BE2C (cell line): ENCODE data around the gene TEX30. TPM values are rescaled to one million over a fixed set of nuclear protein-coding genes. Genes with fewer than 3 reads are reported as not detected.

ENCODE experiments used
- DNase-seq: peaks from one replicate; pipeline ENCODE4 v3.0.0-alpha.2; 2020
- H3K27me3 ChIP-seq: fragments of 250-450 bp; sonication (Bioruptor Pico); 2 replicates; pipeline ENCODE4 v1.5.1; 2020; ENCODE audit warnings: mild to moderate bottlenecking
- H3K36me3 ChIP-seq: fragments of 250-450 bp; sonication (Bioruptor Pico); 2 replicates; pipeline ENCODE4 v1.5.1; 2020; ENCODE audit warnings: mild to moderate bottlenecking
- H3K4me1 ChIP-seq: fragments of 250-450 bp; sonication (Bioruptor Pico); 2 replicates; pipeline ENCODE4 v1.5.1; 2020
- H3K4me3 ChIP-seq: 2 replicates; pipeline ENCODE4 v1.5.1; 2011; ENCODE audit warnings: low read depth, low read length
- H3K9me3 ChIP-seq: fragments of 250-450 bp; sonication (Bioruptor Pico); 2 replicates; pipeline ENCODE4 v1.5.1; 2020
- polyA plus RNA-seq: library from polyadenylated mRNA; unstranded; fragments of >200 nt; gene quantifications from one replicate; pipeline ENCODE4 v1.2.1, GENCODE V29; 2012; ENCODE audit warnings: low read depth, missing spikeins; ENCODE audit not compliant: insufficient read length, insufficient read depth
- TF ChIP-seq, protein P1 (sequence below): IDR thresholded peaks from 2 replicates; pipeline ENCODE4 v1.5.1; 2012; ENCODE audit warnings: mild to moderate bottlenecking, low read depth, low read length

The TEX30 gene
- polyA plus RNA-seq = 6.2 TPM

DNA sequence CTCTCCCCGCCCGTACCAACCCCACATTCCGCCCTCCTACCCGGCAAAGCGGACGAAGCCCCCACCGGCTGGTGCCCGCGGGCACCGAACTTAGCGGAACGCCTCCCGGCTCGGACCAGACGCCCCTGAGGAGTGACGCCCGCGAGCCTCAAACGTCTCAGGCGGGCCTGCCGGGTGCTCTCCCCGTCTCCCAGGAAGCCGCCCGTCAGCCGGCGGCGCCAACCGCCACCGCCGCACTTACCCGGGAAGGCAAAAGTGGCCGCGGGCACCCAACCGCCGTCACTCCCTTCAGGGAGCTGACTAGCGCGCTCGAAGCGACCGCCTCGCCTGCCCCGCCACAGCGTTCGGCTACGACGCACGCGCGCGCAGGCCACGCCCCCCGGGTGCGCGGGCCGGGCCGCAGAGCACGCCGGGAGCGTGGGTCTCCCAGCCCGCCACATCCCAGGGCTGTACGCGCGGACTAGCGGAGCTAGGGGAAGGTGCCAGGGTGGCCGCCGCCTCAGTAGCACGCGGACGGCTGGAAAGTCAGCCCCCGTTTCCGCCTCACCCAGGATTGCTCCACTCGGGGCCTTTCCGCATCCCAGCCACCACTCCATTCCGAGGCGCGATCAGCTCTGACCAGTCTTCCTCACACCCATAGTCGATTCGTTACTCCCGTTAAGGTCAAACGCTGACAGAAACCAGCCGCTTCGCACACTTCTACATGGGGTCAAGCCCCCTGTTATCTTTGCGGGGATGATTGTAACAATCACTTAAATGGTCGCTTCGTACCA is at the start of gene TEX30:
TSS of gene TEX30 (minus strand) at position 346 of the 773 bp plus-strand sequence. CDS start 3,760 bp downstream, outside the sequence.
- Histone ChIP-seq H3K4me3 (peak within 1 kb of the TSS; percentile 87), H3K27me3 (no peaks in the 10 kb centered on the region), H3K9me3 (no peaks in the 10 kb centered on the region), H3K4me1 (no peaks in the 10 kb centered on the region), H3K36me3 (no peaks in the 10 kb centered on the region)
- peak; percentile 92 for DNase-seq
- TF ChIP-seq, protein P1, sequence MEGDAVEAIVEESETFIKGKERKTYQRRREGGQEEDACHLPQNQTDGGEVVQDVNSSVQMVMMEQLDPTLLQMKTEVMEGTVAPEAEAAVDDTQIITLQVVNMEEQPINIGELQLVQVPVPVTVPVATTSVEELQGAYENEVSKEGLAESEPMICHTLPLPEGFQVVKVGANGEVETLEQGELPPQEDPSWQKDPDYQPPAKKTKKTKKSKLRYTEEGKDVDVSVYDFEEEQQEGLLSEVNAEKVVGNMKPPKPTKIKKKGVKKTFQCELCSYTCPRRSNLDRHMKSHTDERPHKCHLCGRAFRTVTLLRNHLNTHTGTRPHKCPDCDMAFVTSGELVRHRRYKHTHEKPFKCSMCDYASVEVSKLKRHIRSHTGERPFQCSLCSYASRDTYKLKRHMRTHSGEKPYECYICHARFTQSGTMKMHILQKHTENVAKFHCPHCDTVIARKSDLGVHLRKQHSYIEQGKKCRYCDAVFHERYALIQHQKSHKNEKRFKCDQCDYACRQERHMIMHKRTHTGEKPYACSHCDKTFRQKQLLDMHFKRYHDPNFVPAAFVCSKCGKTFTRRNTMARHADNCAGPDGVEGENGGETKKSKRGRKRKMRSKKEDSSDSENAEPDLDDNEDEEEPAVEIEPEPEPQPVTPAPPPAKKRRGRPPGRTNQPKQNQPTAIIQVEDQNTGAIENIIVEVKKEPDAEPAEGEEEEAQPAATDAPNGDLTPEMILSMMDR = no peak

- Histone ChIP-seq H3K36me3 (peaks cover 32% of the 10 kb centered on the region), H3K9me3 (no peaks in the 10 kb centered on the region), H3K4me3 (no peak overlapping the region), H3K27me3 (no peaks in the 10 kb centered on the region), H3K4me1 (peaks cover 8% of the 10 kb centered on the region; the same call in 1 of the 2 replicates)
- TF ChIP-seq, protein P1 = no peak
- DNase-seq = no peak
These were observed 44.3 kb upstream of the TEX30 start for GRCh38 chr13:102817907-102818306.

- TF ChIP-seq, protein P1 = no peak
These were observed 43.7 kb upstream of the TEX30 start for GRCh38 chr13:102817241-102817640.

GRCh38 chr13:102816708-102817107 is 43.1 kb upstream of the TEX30 start:
- no peak for DNase-seq
- H3K4me1 ChIP-seq = peaks cover 8% of the 10 kb centered on the region; the same call in 1 of the 2 replicates

More at GRCh38 chr13:102817241-102817640, 43.7 kb upstream of the TEX30 start:
- H3K27me3 ChIP-seq = no peaks in the 10 kb centered on the region
- H3K36me3 ChIP-seq = peaks cover 25% of the 10 kb centered on the region
- DNase-seq = no peak
- no peaks in the 10 kb centered on the region for H3K9me3 ChIP-seq
- peaks cover 8% of the 10 kb centered on the region; the same call in 1 of the 2 replicates for H3K4me1 ChIP-seq
- H3K4me3 ChIP-seq = no peak overlapping the region

GRCh38 chr13:102815788-102816187 is 42.2 kb upstream of the TEX30 start:
- Histone ChIP-seq H3K4me3 (no peak overlapping the region), H3K9me3 (no peaks in the 10 kb centered on the region), H3K4me1 (peaks cover 8% of the 10 kb centered on the region; the same call in 1 of the 2 replicates), H3K36me3 (peaks cover 17% of the 10 kb centered on the region), H3K27me3 (no peaks in the 10 kb centered on the region)
- TF ChIP-seq, protein P1 = no peak
- no peak for DNase-seq

More at GRCh38 chr13:102816708-102817107, 43.1 kb upstream of the TEX30 start:
- Histone ChIP-seq H3K4me3 (no peak overlapping the region), H3K36me3 (peaks cover 20% of the 10 kb centered on the region), H3K27me3 (no peaks in the 10 kb centered on the region), H3K9me3 (no peaks in the 10 kb centered on the region)
- TF ChIP-seq, protein P1 = no peak

- Histone ChIP-seq H3K9me3 (no peaks in the 10 kb centered on the region), H3K4me3 (no peak overlapping the region), H3K4me1 (peaks cover 8% of the 10 kb centered on the region; the same call in 1 of the 2 replicates), H3K36me3 (peaks cover 17% of the 10 kb centered on the region), H3K27me3 (no peaks in the 10 kb centered on the region)
- DNase-seq = no peak
- TF ChIP-seq, protein P1 = no peak
These were observed 41.2 kb upstream of the TEX30 start for GRCh38 chr13:102814793-102815192.
